Tibial nerve (tissue), 4 donors: ENCODE measurements around the gene PLG. TPM values are rescaled to one million over a fixed set of nuclear protein-coding genes. Genes with fewer than 3 reads are reported as not detected.
"Not testable (repeated sequence)": the region's sequence is repeated elsewhere in the genome, so short reads cannot be mapped to it uniquely, and the experiment has no call there.

Experiments
- DNase-seq, 2 donors: peaks; one replicate each; pipeline ENCODE4 v3.0.0-alpha.2; 2019; ENCODE audit warnings: low spot score in 2 of 2
- H3K27ac ChIP-seq, 4 donors: fragments of 200-600 bp; sonication (generic) in 3 of 4; one replicate each; pipeline ENCODE4 v1.5.1; 2017 to 2019; ENCODE audit warnings: mild to moderate bottlenecking in 1 of 4
- H3K27me3 ChIP-seq, 2 donors: fragments of 200-600 bp; sonication (generic) in 1 of 2; one replicate each; pipeline versions ENCODE4 v1.5.1 to v1.6.0; 2017 to 2019
- H3K36me3 ChIP-seq, 3 donors: fragments of 200-600 bp; sonication (generic); one replicate each; pipeline ENCODE4 v1.5.1; 2018 to 2019
- H3K4me1 ChIP-seq, 4 donors: fragments of 200-600 bp; sonication (generic) in 3 of 4; one replicate each; pipeline ENCODE4 v1.5.1; 2017 to 2019
- H3K4me3 ChIP-seq, 4 donors: fragments of 200-600 bp; sonication (generic) in 3 of 4; one replicate each; pipeline ENCODE4 v1.5.1; 2017 to 2019; ENCODE audit warnings: mild to moderate bottlenecking in 1 of 4, moderate library complexity in 1 of 4
- H3K9me3 ChIP-seq, 4 donors: fragments of 200-600 bp; sonication (generic) in 3 of 4; one replicate each; pipeline ENCODE4 v1.5.1; 2017 to 2019
- CTCF ChIP-seq, 5 experiments: fragments of 200-600 bp in 3 of 5; fragments of 450-650 bp in 2 of 5; sonication (generic) in 3 of 5; IDR thresholded peaks; one replicate each; pipeline ENCODE4 v1.5.1; 2016 to 2019; ENCODE audit warnings: antibody characterized with exemption in 5 of 5, mild to moderate bottlenecking in 3 of 5, moderate library complexity in 2 of 5
- EP300 ChIP-seq, 2 donors: sonication (generic); formaldehyde crosslinking; IDR thresholded peaks; one replicate each; pipeline ENCODE4 v1.6.1; 2017; ENCODE audit warnings: antibody characterized with exemption in 2 of 2, mild to moderate bottlenecking in 1 of 2
- POLR2A ChIP-seq, 2 donors: fragments of 450-650 bp; IDR thresholded peaks; one replicate each; pipeline ENCODE4 v1.6.1; 2017; ENCODE audit warnings: antibody characterized with exemption in 2 of 2, mild to moderate bottlenecking in 2 of 2, moderate library complexity in 2 of 2
- WGBS, 2 donors: methylation state at CpG; one replicate each; pipeline ENCODE4 v1.1.5; 2018; 5-methylcytosine and 5-hydroxymethylcytosine counted together
- total RNA-seq, 4 donors: library from RNA; depleted of rRNA; stranded (reverse); fragments of >200 nt; gene quantifications; one replicate each; pipeline ENCODE4 v1.1.0, GENCODE V29; 2016

PLG gene
- 1 to 10 TPM in 1 of 4 donors, not detected in 3; 2.5 TPM for total RNA-seq

- H3K36me3 ChIP-seq, H3K4me1 ChIP-seq, H3K27me3 ChIP-seq, H3K9me3 ChIP-seq, H3K27ac ChIP-seq, DNase-seq, H3K4me3 ChIP-seq: not testable (repeated sequence)
- WGBS, 2 donors: 85 to 88% methylated on average over 6 of the region's 6 CpGs
Measured at GRCh38 chr6:160701918-160702680, at the start of gene PLG. TSS of gene PLG (plus strand) at chr6:160702244. CDS start at chr6:160702305, 61 bp downstream.

GRCh38 chr6:160659562-160659961 is 42.5 kb upstream of the PLG start:
- H3K4me1 ChIP-seq: no peaks in the 10 kb centered on the region
- no peaks in the 10 kb centered on the region for H3K27me3 ChIP-seq
- no peak for DNase-seq
- no peak overlapping the region for H3K4me3 ChIP-seq
- H3K27ac ChIP-seq: no peak overlapping the region
- no peak for TF ChIP-seq EP300 (IDR thresholded peaks at IDR 0.05)
- peaks cover 0 to 29% (median 0%) of the 10 kb centered on the region in 4 donors for H3K9me3 ChIP-seq
- whole genome bisulfite sequencing, 2 donors: 85 to 91% methylated on average over 6 of the region's 6 CpGs
- no peaks in the 10 kb centered on the region for H3K36me3 ChIP-seq

GRCh38 chr6:160661216-160661615 is 40.8 kb upstream of the PLG start:
- Histone ChIP-seq H3K27me3 (no peaks in the 10 kb centered on the region), H3K36me3 (no peaks in the 10 kb centered on the region), H3K9me3 (peaks cover 0 to 22% (median 0%) of the 10 kb centered on the region in 4 donors), H3K4me1 (no peaks in the 10 kb centered on the region), H3K4me3 (no peak overlapping the region), H3K27ac (no peak overlapping the region)
- DNase-seq: no peak
- TF ChIP-seq POLR2A (IDR thresholded peaks at IDR 0.05) (no peak), EP300 (IDR thresholded peaks at IDR 0.05) (no peak), CTCF (IDR thresholded peaks at IDR 0.05) (no peak)
- 62 to 72% methylated on average over 3 of the region's 3 CpGs for WGBS, 2 donors

- Histone ChIP-seq H3K4me1 (no peaks in the 10 kb centered on the region), H3K4me3 (no peak overlapping the region), H3K27ac (no peak overlapping the region), H3K27me3 (no peaks in the 10 kb centered on the region), H3K36me3 (no peaks in the 10 kb centered on the region), H3K9me3 (peaks cover 0 to 10% (median 0%) of the 10 kb centered on the region in 4 donors)
- TF ChIP-seq CTCF (IDR thresholded peaks at IDR 0.05) (no peak), EP300 (IDR thresholded peaks at IDR 0.05) (no peak), POLR2A (IDR thresholded peaks at IDR 0.05) (no peak)
- DNase-seq: no peak
- 32 to 43% methylated on average over 3 of the region's 3 CpGs for WGBS, 2 donors
Measured at GRCh38 chr6:160662429-160662828, 39.6 kb upstream of the PLG start.

- peaks cover 0 to 6% (median 0%) of the 10 kb centered on the region in 4 donors for H3K9me3 ChIP-seq
- no peaks in the 10 kb centered on the region for H3K4me1 ChIP-seq
- DNase-seq: no peak
- H3K27ac ChIP-seq: no peak overlapping the region
- no peaks in the 10 kb centered on the region for H3K27me3 ChIP-seq
- 64 to 71% methylated on average over 2 of the region's 2 CpGs for WGBS, 2 donors
- no peak overlapping the region for H3K4me3 ChIP-seq
- no peaks in the 10 kb centered on the region for H3K36me3 ChIP-seq
- TF ChIP-seq CTCF (IDR thresholded peaks at IDR 0.05) (no peak), POLR2A (IDR thresholded peaks at IDR 0.05) (no peak), EP300 (IDR thresholded peaks at IDR 0.05) (no peak)
Measured at GRCh38 chr6:160662842-160663241, 39.2 kb upstream of the PLG start.

GRCh38 chr6:160664198-160664597 is 37.8 kb upstream of the PLG start, which contains the start of gene LPA:
TSS of gene LPA (minus strand) at chr6:160664275. CDS start at chr6:160664214, 61 bp downstream.
- not testable (repeated sequence) for H3K4me1 ChIP-seq, H3K27ac ChIP-seq, H3K36me3 ChIP-seq, H3K9me3 ChIP-seq, DNase-seq, H3K27me3 ChIP-seq, H3K4me3 ChIP-seq
- WGBS, 2 donors: 82 to 90% methylated on average over 1 of the region's 1 CpG
